HG03460 (cell line): ENCODE results near the gene CIAO2A.
"Not testable (repeated sequence)": the region's sequence is repeated elsewhere in the genome, so short reads cannot be mapped to it uniquely, and the experiment has no call there.

Source experiments
- ATAC-seq: cut with Tn5 transposase; IDR thresholded peaks from one replicate; pipeline ENCODE4 v1.9.1; 2021; ENCODE audit not compliant: unreplicated experiment

Gene CIAO2A

GRCh38 chr15:64112073-64112772 is 18.6 kb upstream of the CIAO2A start:
- no peak for ATAC-seq

GRCh38 chr15:64111679-64112050 is 18.0 kb upstream of the CIAO2A start:
- ATAC-seq: no peak

- ATAC-seq: no peak
Observed at GRCh38 chr15:64110950-64111678, 17.5 kb upstream of the CIAO2A start.

GRCh38 chr15:64110108-64110701 is 16.6 kb upstream of the CIAO2A start:
- ATAC-seq: not testable (repeated sequence)

GRCh38 chr15:64107337-64107736 is 13.7 kb upstream of the CIAO2A start:
- no peak for ATAC-seq

GRCh38 chr15:64105113-64105704 is 11.6 kb upstream of the CIAO2A start:
- no peak for ATAC-seq

- no peak for ATAC-seq
Observed at GRCh38 chr15:64102497-64102896, 8.9 kb upstream of the CIAO2A start.

GRCh38 chr15:64100958-64101357 is 7.3 kb upstream of the CIAO2A start:
- ATAC-seq: no peak

- no peak for ATAC-seq
Observed at GRCh38 chr15:64099379-64099778, 5.7 kb upstream of the CIAO2A start.

GRCh38 chr15:64096668-64097384 is 3.2 kb upstream of the CIAO2A start:
- ATAC-seq: no peak

- peak; percentile 39 for ATAC-seq
Observed at GRCh38 chr15:64095795-64096667, 2.4 kb upstream of the CIAO2A start, which contains the start of gene SNX1. Gene SNX1, plus strand, starts transcription at chr15:64095982. Its CDS starts 32 bp downstream, at chr15:64096014.

GRCh38 chr15:64095431-64095794 is 1.8 kb upstream of the CIAO2A start:
- no peak for ATAC-seq

- ATAC-seq: peak; percentile 23
Observed at GRCh38 chr15:64092864-64093626, 593 bp downstream of the CIAO2A start.

GRCh38 chr15:64092075-64092820 is 1.4 kb downstream of the CIAO2A start:
- ATAC-seq: no peak

- no peak for ATAC-seq
Observed at GRCh38 chr15:64090527-64090926, 3.1 kb downstream of the CIAO2A start.

- no peak for ATAC-seq
Observed at GRCh38 chr15:64089543-64090280, 3.9 kb downstream of the CIAO2A start.

- ATAC-seq: no peak
Observed at GRCh38 chr15:64082757-64083156, 10.9 kb downstream of the CIAO2A start.

- not testable (repeated sequence) for ATAC-seq
Observed at GRCh38 chr15:64073496-64073895, 20.1 kb downstream of the CIAO2A start.
